Caco-2 (cell line): ENCODE data around the gene ANTXRL. TPM values are rescaled to one million over a fixed set of nuclear protein-coding genes. Genes with fewer than 3 reads are reported as not detected.

ENCODE experiments used
- BruUV-seq: library from RNA; stranded (reverse); fragments of 400-500 nt; replicated peaks from 2 replicates; lab custom pipeline; 2021; lab: Mats Ljungman, UMichigan
- CTCF ChIA-PET: fragments of 300-600 bp; sonication (Branson Sonifier 250); formaldehyde crosslinking; loops from one replicate; lab custom pipeline; 2022; ENCODE audit warnings: antibody characterized with exemption; lab: Charles Lee
- POLR2A ChIA-PET: fragments of 300-600 bp; sonication (Branson Sonifier 250); formaldehyde crosslinking; loops from one replicate; lab custom pipeline; 2022; ENCODE audit warnings: antibody characterized with exemption; lab: Charles Lee
- DNase-seq, 2 experiments: peaks; one replicate each; pipeline versions ENCODE4 v3.0.0 to v3.0.0-alpha.2; 2020 to 2022
- H3K27me3 ChIP-seq: replicated peaks from 2 replicates; pipeline ENCODE4 v1.6.0; 2011; ENCODE audit warnings: low read length; ENCODE audit not compliant: control insufficient read depth, insufficient read depth
- H3K36me3 ChIP-seq: 2 replicates; pipeline ENCODE4 v1.5.1; 2011; ENCODE audit warnings: low read length; ENCODE audit not compliant: control insufficient read depth, insufficient read depth
- H3K4me1 ChIP-seq: fragments of 250-450 bp; sonication (Bioruptor Pico); 2 replicates; pipeline ENCODE4 v1.5.1; 2020; ENCODE audit warnings: mild to moderate bottlenecking
- H3K4me3 ChIP-seq: 2 replicates; pipeline ENCODE4 v1.5.1; 2011; ENCODE audit warnings: low read depth, mild to moderate bottlenecking, control low read depth, low read length
- H3K9me3 ChIP-seq: fragments of 250-450 bp; sonication (Bioruptor Pico); 2 replicates; pipeline ENCODE4 v1.5.1; 2020; ENCODE audit warnings: mild to moderate bottlenecking, moderate library complexity
- H3K27ac Mint-ChIP-seq: one replicate; pipeline ENCODE4 v1.8.0; 2022; ENCODE audit warnings: mixed read lengths; ENCODE audit not compliant: unreplicated experiment
- H3K27me3 Mint-ChIP-seq: one replicate; pipeline ENCODE4 v1.8.0; 2022; ENCODE audit warnings: mixed read lengths; ENCODE audit not compliant: insufficient read depth, unreplicated experiment
- H3K36me3 Mint-ChIP-seq: one replicate; pipeline ENCODE4 v1.8.0; 2022; ENCODE audit warnings: mild to moderate bottlenecking, mixed read lengths; ENCODE audit not compliant: insufficient read depth, unreplicated experiment
- H3K4me1 Mint-ChIP-seq: one replicate; pipeline ENCODE4 v1.8.0; 2022; ENCODE audit warnings: low read depth, mixed read lengths; ENCODE audit not compliant: unreplicated experiment
- H3K4me3 Mint-ChIP-seq: one replicate; pipeline ENCODE4 v1.8.0; 2022; ENCODE audit warnings: mild to moderate bottlenecking, moderate library complexity, mixed read lengths; ENCODE audit not compliant: unreplicated experiment
- H3K9me3 Mint-ChIP-seq: one replicate; pipeline ENCODE4 v1.8.0; 2022; ENCODE audit warnings: mixed read lengths; ENCODE audit not compliant: unreplicated experiment
- CTCF ChIP-seq, 2 experiments: fragments of 200-600 bp in 1 of 2; IDR thresholded peaks; 1 replicate in 1 of 2; 2 replicates in 1 of 2; pipeline versions ENCODE4 v1.5.1 to v1.8.0; 2011 to 2022; ENCODE audit warnings: antibody characterized with exemption in 1 of 2, control low read depth in 1 of 2, inconsistent platforms in 1 of 2, low read depth in 1 of 2, low read length in 1 of 2, mild to moderate bottlenecking in 1 of 2, moderate library complexity in 1 of 2; ENCODE audit not compliant: insufficient read depth in 1 of 2, severe bottlenecking in 1 of 2, unreplicated experiment in 1 of 2
- intact Hi-C: fragments of 100-400 bp; cut with micrococcal nuclease; formaldehyde crosslinking; loops from one replicate; pipeline ENCODE4 v1.10.0; 2022; ENCODE audit not compliant: unreplicated experiment
- total RNA-seq: library from RNA; stranded (reverse); gene quantifications from 2 replicates; pipeline ENCODE4 v1.2.3, GENCODE V29; 2022

ANTXRL gene
- total RNA-seq, 1 experiment from 2014 or later = not detected

GRCh38 chr10:46283580-46284285 is 3.1 kb upstream of the ANTXRL start:
- Mint-ChIP-seq H3K9me3 (no peaks in the 10 kb centered on the region), H3K27me3 (peaks cover 13% of the 10 kb centered on the region), H3K36me3 (peaks cover 4% of the 10 kb centered on the region), H3K27ac (peak overlapping the region; percentile 16), H3K4me1 (peaks cover 7% of the 10 kb centered on the region), H3K4me3 (peak overlapping the region; percentile 81)
- no peaks in the 10 kb centered on the region for H3K36me3 ChIP-seq
- POLR2A ChIA-PET = no interaction called here
- peaks cover 2% of the 10 kb centered on the region for H3K27me3 ChIP-seq
- no TSS peak for BruUV-seq
- CTCF ChIA-PET = interaction anchor here (1.3 kb wide), 1 partner anchor 177 kb away, joined by 8 read pairs; no protein-coding TSS in a partner anchor
- no peak for TF ChIP-seq CTCF (IDR thresholded peaks at IDR 0.05; ENCODE audit: insufficient read depth in 1 of 2, low read depth in 1 of 2, low read length in 1 of 2, severe bottlenecking in 1 of 2, unreplicated experiment in 1 of 2)
- peak overlapping the region; percentile 63 for H3K4me3 ChIP-seq
- H3K4me1 ChIP-seq = 0 out of 2 replicates have a peak, but pooled peaks cover 3% of the 10 kb centered on the region
- H3K9me3 ChIP-seq = peaks cover 3% of the 10 kb centered on the region; the same call in 1 of the 2 replicates
- intact Hi-C loops = loop anchor here (1.0 to 5.0 kb wide), 3 partner anchors 31 to 176 kb away; no protein-coding TSS in a partner anchor
- DNase-seq = no peak

GRCh38 chr10:46284286-46285229 is 2.2 kb upstream of the ANTXRL start:
- CTCF ChIA-PET = no interaction called here
- DNase-seq = peak; percentile 72 to 88
- H3K4me1 ChIP-seq = 0 out of 2 replicates have a peak, but pooled peaks cover 3% of the 10 kb centered on the region
- H3K36me3 Mint-ChIP-seq = peaks cover 4% of the 10 kb centered on the region
- peaks cover 2% of the 10 kb centered on the region for H3K27me3 ChIP-seq
- H3K36me3 ChIP-seq = no peaks in the 10 kb centered on the region
- H3K27ac Mint-ChIP-seq = peak overlapping the region; percentile 16
- POLR2A ChIA-PET = no interaction called here
- intact Hi-C loops = loop anchor here (2.0 to 5.0 kb wide), 2 partner anchors 30 to 57 kb away; no protein-coding TSS in a partner anchor
- TF ChIP-seq CTCF (IDR thresholded peaks at IDR 0.05; ENCODE audit: insufficient read depth in 1 of 2, low read depth in 1 of 2, low read length in 1 of 2, severe bottlenecking in 1 of 2, unreplicated experiment in 1 of 2) = no peak
- BruUV-seq = no TSS peak
- peaks cover 13% of the 10 kb centered on the region for H3K27me3 Mint-ChIP-seq
- H3K4me3 ChIP-seq = peak overlapping the region; percentile 63
- no peaks in the 10 kb centered on the region for H3K9me3 ChIP-seq
- H3K4me1 Mint-ChIP-seq = peaks cover 7% of the 10 kb centered on the region
- peak overlapping the region; percentile 81 for H3K4me3 Mint-ChIP-seq
- no peaks in the 10 kb centered on the region for H3K9me3 Mint-ChIP-seq

GRCh38 chr10:46285300-46285699 is 1.5 kb upstream of the ANTXRL start:
- Mint-ChIP-seq H3K27me3 (peaks cover 13% of the 10 kb centered on the region), H3K4me1 (peaks cover 7% of the 10 kb centered on the region), H3K27ac (no peak overlapping the region), H3K9me3 (no peaks in the 10 kb centered on the region), H3K4me3 (peak overlapping the region; percentile 81), H3K36me3 (peaks cover 4% of the 10 kb centered on the region)
- BruUV-seq = no TSS peak
- ChIA-PET CTCF (no interaction called here), POLR2A (no interaction called here)
- Histone ChIP-seq H3K9me3 (no peaks in the 10 kb centered on the region), H3K4me1 (0 out of 2 replicates have a peak, but pooled peaks cover 3% of the 10 kb centered on the region), H3K4me3 (peak overlapping the region; percentile 63), H3K36me3 (no peaks in the 10 kb centered on the region), H3K27me3 (peaks cover 2% of the 10 kb centered on the region)
- intact Hi-C loops = loop anchor here (2.0 kb wide), 1 partner anchor 30 kb away; no protein-coding TSS in a partner anchor
- no peak for DNase-seq
- TF ChIP-seq CTCF (IDR thresholded peaks at IDR 0.05; ENCODE audit: insufficient read depth in 1 of 2, low read depth in 1 of 2, low read length in 1 of 2, severe bottlenecking in 1 of 2, unreplicated experiment in 1 of 2) = no peak
